ENCODE measurements around the gene ERO1B.

GRCh38 chr1:236269439-236269838, 12.3 kb downstream of the ERO1B start:
- no peak for TF ChIP-seq POLR2AphosphoS5 (IDR thresholded peaks at IDR 0.05; ENCODE audit: borderline replicate concordance, low read depth, low read length)
- no peak for TF ChIP-seq FOXP2 (optimal IDR thresholded peaks at IDR 0.05; ENCODE audit: control extremely low read depth, extremely low read length, insufficient read depth)
- TF ChIP-seq EZH2 (IDR thresholded peaks at IDR 0.05) = no peak

All from SK-N-MC (cell line).